Astrocyte (in vitro differentiated cells and primary cell): ENCODE measurements around the gene HLA-DQA1.

Source experiments
- CTCF ChIP-seq: IDR thresholded peaks from 2 replicates; pipeline ENCODE4 v1.5.1; 2011; ENCODE audit warnings: low read depth, mild to moderate bottlenecking, inconsistent platforms, low read length, moderate library complexity; ENCODE audit not compliant: insufficient read depth
- EZH2 ChIP-seq: IDR thresholded peaks from 2 replicates; pipeline ENCODE4 v1.6.1; 2012; ENCODE audit warnings: mild to moderate bottlenecking, low read length, inconsistent platforms; ENCODE audit not compliant: insufficient read depth

GRCh38 chr6:32603888-32604287 is 33.3 kb upstream of the HLA-DQA1 start:
- TF ChIP-seq CTCF (no peak), EZH2 (no peak)
